ENCODE data around the gene ETFDH.

DNA sequence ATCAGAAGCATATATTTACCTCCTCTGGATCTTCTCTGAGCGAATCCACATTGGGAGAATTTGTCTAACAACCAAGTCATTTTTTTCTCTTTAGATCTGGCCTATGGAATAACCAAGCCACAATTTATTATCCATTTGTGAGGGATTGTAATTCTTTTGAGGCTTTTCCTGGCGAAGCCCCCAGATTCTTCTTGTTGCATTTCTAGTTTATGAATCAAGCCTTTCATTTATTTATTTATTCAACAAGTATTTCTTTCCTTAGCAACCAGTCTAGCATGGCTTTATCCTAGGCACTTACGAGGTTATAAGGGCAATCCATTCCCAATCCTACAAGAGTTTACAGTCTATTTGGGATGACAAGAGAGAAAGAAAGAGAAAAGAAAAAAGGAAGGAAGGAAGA is 78.3 kb downstream of the ETFDH start:
- TF ChIP-seq, protein P1, sequence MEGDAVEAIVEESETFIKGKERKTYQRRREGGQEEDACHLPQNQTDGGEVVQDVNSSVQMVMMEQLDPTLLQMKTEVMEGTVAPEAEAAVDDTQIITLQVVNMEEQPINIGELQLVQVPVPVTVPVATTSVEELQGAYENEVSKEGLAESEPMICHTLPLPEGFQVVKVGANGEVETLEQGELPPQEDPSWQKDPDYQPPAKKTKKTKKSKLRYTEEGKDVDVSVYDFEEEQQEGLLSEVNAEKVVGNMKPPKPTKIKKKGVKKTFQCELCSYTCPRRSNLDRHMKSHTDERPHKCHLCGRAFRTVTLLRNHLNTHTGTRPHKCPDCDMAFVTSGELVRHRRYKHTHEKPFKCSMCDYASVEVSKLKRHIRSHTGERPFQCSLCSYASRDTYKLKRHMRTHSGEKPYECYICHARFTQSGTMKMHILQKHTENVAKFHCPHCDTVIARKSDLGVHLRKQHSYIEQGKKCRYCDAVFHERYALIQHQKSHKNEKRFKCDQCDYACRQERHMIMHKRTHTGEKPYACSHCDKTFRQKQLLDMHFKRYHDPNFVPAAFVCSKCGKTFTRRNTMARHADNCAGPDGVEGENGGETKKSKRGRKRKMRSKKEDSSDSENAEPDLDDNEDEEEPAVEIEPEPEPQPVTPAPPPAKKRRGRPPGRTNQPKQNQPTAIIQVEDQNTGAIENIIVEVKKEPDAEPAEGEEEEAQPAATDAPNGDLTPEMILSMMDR (IDR thresholded peaks at IDR 0.05 in 2 of 3, conservative IDR thresholded peaks at IDR 0.05 in 1 of 3; ENCODE audit: insufficient read depth in 2 of 3, low read depth in 1 of 3, low read length in 3 of 3), result no peak
- TF ChIP-seq FOXJ3 (CRISPR knock-in tag; IDR thresholded peaks at IDR 0.05), result no peak
- TF ChIP-seq, protein P2, sequence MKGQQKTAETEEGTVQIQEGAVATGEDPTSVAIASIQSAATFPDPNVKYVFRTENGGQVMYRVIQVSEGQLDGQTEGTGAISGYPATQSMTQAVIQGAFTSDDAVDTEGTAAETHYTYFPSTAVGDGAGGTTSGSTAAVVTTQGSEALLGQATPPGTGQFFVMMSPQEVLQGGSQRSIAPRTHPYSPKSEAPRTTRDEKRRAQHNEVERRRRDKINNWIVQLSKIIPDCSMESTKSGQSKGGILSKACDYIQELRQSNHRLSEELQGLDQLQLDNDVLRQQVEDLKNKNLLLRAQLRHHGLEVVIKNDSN (CRISPR knock-in tag; IDR thresholded peaks at IDR 0.05), result no peak
- no peak for TF ChIP-seq EP300 (IDR thresholded peaks at IDR 0.05; ENCODE audit: low read length)
- TF ChIP-seq CBX3 (IDR thresholded peaks at IDR 0.05; ENCODE audit: borderline replicate concordance in 1 of 2, low read length in 2 of 2), result no peak
- TF ChIP-seq POLR2A (conservative IDR thresholded peaks at IDR 0.05), result no peak
- TF ChIP-seq KLF16 (IDR thresholded peaks at IDR 0.05), result no peak
- no peak for TF ChIP-seq ZNF584 (CRISPR knock-in tag; IDR thresholded peaks at IDR 0.05; ENCODE audit: low read depth)
- no peak for TF ChIP-seq MXI1 (IDR thresholded peaks at IDR 0.05; ENCODE audit: low read depth, low read length)
- TF ChIP-seq ZNF274 (IDR thresholded peaks at IDR 0.05; ENCODE audit: borderline replicate concordance, low read depth, low read length), result no peak
- TF ChIP-seq ZBTB7A (IDR thresholded peaks at IDR 0.05; ENCODE audit: borderline replicate concordance, control insufficient read depth, low read depth, low read length), result no peak

Measured in K562 (cell line).